Renal cortical epithelial cell (primary cell): ENCODE data around the gene AQP7. TPM values are rescaled to one million over a fixed set of nuclear protein-coding genes. Genes with fewer than 3 reads are reported as not detected.
"Not testable (repeated sequence)": the region's sequence is repeated elsewhere in the genome, so short reads cannot be mapped to it uniquely, and the experiment has no call there.

ENCODE experiments used
- DNase-seq: peaks from one replicate; pipeline ENCODE4 v3.0.0-alpha.2; 2011; ENCODE audit warnings: low read depth
- total RNA-seq: library from RNA; depleted of rRNA; stranded (reverse); fragments of >200 nt; gene quantifications from 2 replicates; pipeline ENCODE4 v1.2.3, GENCODE V29; 2014

AQP7 gene
- total RNA-seq, 1 donor from 2014 or later: 0.25 TPM

- peak; percentile 71 for DNase-seq
Observed at GRCh38 chr9:33395159-33395879, 7.0 kb downstream of the AQP7 start.

GRCh38 chr9:33393986-33394385 lies 8.4 kb downstream of the AQP7 start:
- DNase-seq: not testable (repeated sequence)

GRCh38 chr9:33393581-33393980 lies 8.8 kb downstream of the AQP7 start:
- DNase-seq: no peak

- not testable (repeated sequence) for DNase-seq
Observed at GRCh38 chr9:33392591-33393021, 9.8 kb downstream of the AQP7 start.

- DNase-seq: peak; percentile 90
Observed at GRCh38 chr9:33391111-33391771, 11.1 kb downstream of the AQP7 start.

- no peak for DNase-seq
Observed at GRCh38 chr9:33388110-33388994, 14.0 kb downstream of the AQP7 start.

GRCh38 chr9:33386998-33387397 lies 15.4 kb downstream of the AQP7 start:
- not testable (repeated sequence) for DNase-seq

GRCh38 chr9:33386641-33386996 lies 15.7 kb downstream of the AQP7 start:
- DNase-seq: not testable (repeated sequence)

GRCh38 chr9:33385979-33386640 lies 16.3 kb downstream of the AQP7 start:
- not testable (repeated sequence) for DNase-seq

GRCh38 chr9:33385536-33385935 lies 16.8 kb downstream of the AQP7 start:
- DNase-seq: not testable (repeated sequence)

GRCh38 chr9:33383396-33383795 lies 19.0 kb downstream of the AQP7 start:
- DNase-seq: not testable (repeated sequence)

- peak; percentile 25 for DNase-seq
Observed at GRCh38 chr9:33382397-33382796, 20.0 kb downstream of the AQP7 start.

- DNase-seq: peak; percentile 13
Observed at GRCh38 chr9:33381231-33381791, 21.1 kb downstream of the AQP7 start.

- DNase-seq: no peak
Observed at GRCh38 chr9:33380390-33381094, 21.8 kb downstream of the AQP7 start.

- no peak for DNase-seq
Observed at GRCh38 chr9:33379666-33380389, 22.5 kb downstream of the AQP7 start.

- no peak for DNase-seq
Observed at GRCh38 chr9:33378121-33378795, 24.1 kb downstream of the AQP7 start.

- no peak for DNase-seq
Observed at GRCh38 chr9:33377089-33377715, 25.2 kb downstream of the AQP7 start.

- DNase-seq: no peak
Observed at GRCh38 chr9:33375841-33376321, 26.5 kb downstream of the AQP7 start.
